ENCODE results near the gene OSBPL10. TPM values are rescaled to one million over a fixed set of nuclear protein-coding genes. Genes with fewer than 3 reads are reported as not detected.

The OSBPL10 gene
- total and polyA plus RNA-seq, 2 experiments from 2014 or later, result 2.2 to 7.7 TPM

DNA sequence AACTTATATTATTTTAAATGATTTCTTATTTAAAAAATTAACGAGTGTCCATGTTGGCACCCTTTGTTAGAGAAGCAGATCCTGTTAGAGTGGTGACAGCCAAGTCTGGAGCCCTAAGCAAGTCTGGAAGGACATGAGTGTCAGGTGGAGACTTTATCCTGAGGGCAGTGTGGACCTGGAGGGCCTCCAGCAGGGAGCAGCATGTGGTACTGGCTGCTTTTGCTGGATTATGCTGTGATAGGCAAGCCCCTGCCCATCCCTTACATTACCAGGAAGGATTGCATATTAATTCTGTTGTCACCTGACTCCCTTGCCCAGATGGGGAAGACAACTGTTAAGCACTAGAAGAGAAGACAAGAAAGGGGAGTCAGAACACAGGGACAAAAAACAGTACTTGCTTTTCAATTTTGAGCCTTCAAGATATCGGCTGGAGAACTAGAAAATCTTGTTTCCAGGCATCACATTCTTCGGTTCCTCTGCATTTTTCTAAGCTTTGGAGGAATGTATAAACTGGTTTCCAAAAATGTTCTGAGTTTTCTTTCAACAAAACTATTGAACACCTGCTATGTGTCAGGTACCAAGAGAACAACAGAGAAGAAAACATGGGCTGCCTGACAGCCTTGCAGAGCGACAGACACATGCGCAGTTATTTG is 23.2 kb upstream of the OSBPL10 start:
- no peak overlapping the region for H3K4me3 ChIP-seq
- no peaks in the 10 kb centered on the region for H3K9me3 ChIP-seq (ENCODE audit: low read depth)
- no peaks in the 10 kb centered on the region for H3K4me1 ChIP-seq (ENCODE audit: low read depth)
- DNase-seq (ENCODE audit: low read depth in 1 of 2, low spot score in 1 of 2), result no peak
- H3K27me3 ChIP-seq, result no peaks in the 10 kb centered on the region
- no peaks in the 10 kb centered on the region for H3K36me3 ChIP-seq
- no peak for TF ChIP-seq CTCF (IDR thresholded peaks at IDR 0.05; ENCODE audit: low read depth, low read length)
- H3K27ac ChIP-seq, result no peak overlapping the region

DNA sequence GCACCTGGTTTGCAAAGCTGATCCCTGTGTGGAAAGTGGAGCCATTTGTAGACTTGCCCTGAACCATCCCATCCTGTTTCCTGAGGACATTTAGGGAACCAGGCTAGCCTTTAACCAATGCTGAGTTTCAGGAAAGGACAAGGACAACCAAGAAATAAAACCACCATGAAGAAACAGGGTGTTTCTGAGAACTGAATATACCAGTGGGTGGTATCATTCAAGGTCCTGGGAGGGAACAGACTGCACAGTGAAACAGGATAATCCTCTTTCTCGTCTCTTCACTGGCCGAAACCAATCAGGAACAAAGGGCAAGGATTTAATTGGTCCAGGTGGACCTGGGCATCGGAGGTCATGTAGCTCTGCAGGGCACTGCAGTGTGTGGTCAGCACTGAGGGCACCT is 22.3 kb upstream of the OSBPL10 start:
- no peak for TF ChIP-seq CTCF (IDR thresholded peaks at IDR 0.05; ENCODE audit: low read depth, low read length)
- Histone ChIP-seq H3K9me3 (ENCODE audit: low read depth) (no peaks in the 10 kb centered on the region), H3K27me3 (no peaks in the 10 kb centered on the region), H3K4me1 (ENCODE audit: low read depth) (no peaks in the 10 kb centered on the region), H3K4me3 (no peak overlapping the region), H3K27ac (no peak overlapping the region), H3K36me3 (no peaks in the 10 kb centered on the region)
- no peak for DNase-seq (ENCODE audit: low read depth in 1 of 2, low spot score in 1 of 2)

GRCh38 chr3:32002561-32003368 is 21.7 kb upstream of the OSBPL10 start:
- Histone ChIP-seq H3K4me3 (no peak overlapping the region), H3K27ac (no peak overlapping the region), H3K4me1 (ENCODE audit: low read depth) (no peaks in the 10 kb centered on the region), H3K36me3 (no peaks in the 10 kb centered on the region), H3K9me3 (ENCODE audit: low read depth) (no peaks in the 10 kb centered on the region), H3K27me3 (no peaks in the 10 kb centered on the region)
- TF ChIP-seq CTCF (IDR thresholded peaks at IDR 0.05; ENCODE audit: low read depth, low read length), result no peak
- no peak for DNase-seq (ENCODE audit: low read depth in 1 of 2, low spot score in 1 of 2)

GRCh38 chr3:32000877-32001276 is 19.8 kb upstream of the OSBPL10 start:
- H3K36me3 ChIP-seq, result no peaks in the 10 kb centered on the region
- no peak for DNase-seq (ENCODE audit: low read depth in 1 of 2, low spot score in 1 of 2)
- TF ChIP-seq CTCF (IDR thresholded peaks at IDR 0.05; ENCODE audit: low read depth, low read length), result no peak

DNA sequence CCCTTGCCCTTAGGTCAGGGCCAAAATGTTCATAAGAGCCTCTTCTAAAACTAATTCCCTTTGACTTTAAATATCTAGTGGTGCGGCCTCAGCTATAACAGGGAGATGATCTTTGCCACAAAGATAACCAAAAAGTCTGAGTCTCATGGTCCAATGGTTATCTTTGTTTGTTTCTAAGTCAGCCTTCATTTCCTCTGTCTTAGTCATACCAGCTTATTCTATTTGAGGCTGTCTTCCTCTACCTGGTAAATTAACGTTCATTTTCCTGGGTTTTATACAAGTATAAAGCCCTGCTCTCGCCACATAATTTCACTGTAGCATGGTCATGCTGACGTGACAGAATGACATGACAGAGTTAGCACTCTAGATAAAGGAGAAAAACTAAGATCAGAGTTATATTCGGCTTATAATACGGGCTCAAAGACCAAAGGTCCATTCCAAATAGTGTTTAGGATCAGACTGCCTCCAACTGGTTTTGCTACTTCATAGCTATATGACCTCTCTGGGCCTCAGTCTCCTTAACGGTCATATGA is 18.9 kb upstream of the OSBPL10 start:
- Histone ChIP-seq H3K4me1 (ENCODE audit: low read depth) (no peaks in the 10 kb centered on the region), H3K27ac (no peak overlapping the region), H3K27me3 (no peaks in the 10 kb centered on the region), H3K9me3 (ENCODE audit: low read depth) (no peaks in the 10 kb centered on the region), H3K36me3 (no peaks in the 10 kb centered on the region), H3K4me3 (no peak overlapping the region)
- DNase-seq (ENCODE audit: low read depth in 1 of 2, low spot score in 1 of 2), result no peak
- no peak for TF ChIP-seq CTCF (IDR thresholded peaks at IDR 0.05; ENCODE audit: low read depth, low read length)

More at GRCh38 chr3:32000877-32001276, 19.8 kb upstream of the OSBPL10 start:
- H3K27me3 ChIP-seq, result no peaks in the 10 kb centered on the region
- H3K4me3 ChIP-seq, result no peak overlapping the region
- H3K27ac ChIP-seq, result no peak overlapping the region
- H3K9me3 ChIP-seq (ENCODE audit: low read depth), result no peaks in the 10 kb centered on the region
- H3K4me1 ChIP-seq (ENCODE audit: low read depth), result no peaks in the 10 kb centered on the region

Data from cardiac muscle cell (in vitro differentiated cells and primary cell).